ENCODE data around the gene CKAP5. TPM values are rescaled to one million over a fixed set of nuclear protein-coding genes. Genes with fewer than 3 reads are reported as not detected.

Gene CKAP5
- total RNA-seq, 1 experiment from 2014 or later: 190 TPM

GRCh38 chr11:46706886-46707285 is 139.2 kb downstream of the CKAP5 start:
- Histone ChIP-seq H3K9me3 (ENCODE audit: control insufficient read depth, low read depth, low read length) (no peaks in the 10 kb centered on the region), H2BK20ac (ENCODE audit: low read depth, low read length, poor library complexity, severe bottlenecking) (no peak overlapping the region), H2AFZ (ENCODE audit: low read length) (no peak overlapping the region), H3K79me1 (ENCODE audit: insufficient read depth, low read depth, low read length, poor library complexity, severe bottlenecking) (no peaks in the 10 kb centered on the region), H3K4me2 (ENCODE audit: insufficient read depth, insufficient read length, low read length) (no peak overlapping the region), H2BK120ac (ENCODE audit: low read depth, low read length, poor library complexity, severe bottlenecking) (no peak overlapping the region), H2BK12ac (ENCODE audit: insufficient read length, low read depth, low read length) (no peak overlapping the region), H2BK5ac (ENCODE audit: insufficient read length, low read length) (no peak overlapping the region), H3K14ac (ENCODE audit: insufficient read depth, low read length) (no peak overlapping the region), H3K9ac (ENCODE audit: extremely low read depth, insufficient read length, low read length) (no peak overlapping the region), H3K18ac (ENCODE audit: insufficient read length, low read depth, low read length) (no peak overlapping the region), H3K79me2 (ENCODE audit: insufficient read depth, low read length) (no peaks in the 10 kb centered on the region), H3K23ac (ENCODE audit: insufficient read length, low read depth, low read length) (no peak overlapping the region), H3K23me2 (ENCODE audit: insufficient read length, low read depth, low read length, poor library complexity, severe bottlenecking) (no peaks in the 10 kb centered on the region), H3K27me3 (ENCODE audit: insufficient read depth, low read length) (no peaks in the 10 kb centered on the region), H3K4ac (ENCODE audit: low read depth, low read length) (no peak overlapping the region), H4K5ac (ENCODE audit: insufficient read length, low read depth, low read length) (no peak overlapping the region), H3K56ac (ENCODE audit: insufficient read length, low read depth, low read length) (no peak overlapping the region), H2BK15ac (ENCODE audit: low read depth, low read length) (no peak overlapping the region), H4K20me1 (ENCODE audit: control insufficient read depth, insufficient read depth, insufficient read length) (no peaks in the 10 kb centered on the region), H2AK5ac (ENCODE audit: insufficient read length, low read length) (no peak overlapping the region), H3K27ac (ENCODE audit: insufficient read length, low read depth, low read length) (no peak overlapping the region), H3K4me1 (ENCODE audit: insufficient read depth, low read length) (no peaks in the 10 kb centered on the region), H4K91ac (ENCODE audit: insufficient read length, low read depth, low read length) (no peak overlapping the region), H3T11ph (ENCODE audit: low read length) (no peak overlapping the region), H4K8ac (replicated peaks; ENCODE audit: insufficient read length, low read depth, low read length) (no peak overlapping the region)
- Mint-ChIP-seq H3K36me3 (ENCODE audit: insufficient read depth in 1 of 3, low read depth in 3 of 3) (peaks cover 20 to 50% (median 36%) of the 10 kb centered on the region in 3 experiments; a peak in 6 of 7 replicates), H3K27ac (no peak overlapping the region; a peak in 1 of 7 replicates), H3K27me3 (ENCODE audit: low read depth) (no peaks in the 10 kb centered on the region), H3K4me3 (no peak overlapping the region; a peak in 1 of 5 replicates), H3K4me1 (peaks cover 0 to 3% of the 10 kb centered on the region in 2 experiments; a peak in 1 of 4 replicates), H3K9me3 (no peaks in the 10 kb centered on the region)
- DNase-seq: no peak
- WGBS (ENCODE audit: extremely low coverage, insufficient read length, low lambda C conversion rate): no CpG with 5 or more reads among the region's 7 CpGs
- TF ChIP-seq CTCF (conservative IDR thresholded peaks at IDR 0.05): no peak
